LHCN-M2 (cell line): Measurements from ENCODE around the gene CRB2. TPM values are rescaled to one million over a fixed set of nuclear protein-coding genes. Genes with fewer than 3 reads are reported as not detected.

Experiments used
- DNase-seq: peaks from one replicate; pipeline ENCODE4 v3.0.0-alpha.2; 2012; ENCODE audit warnings: low read depth
- total RNA-seq: library from RNA; depleted of rRNA; stranded (reverse); fragments of >200 nt; gene quantifications from 2 replicates; pipeline ENCODE4 v1.2.3, GENCODE V29; 2014

Gene CRB2
- total RNA-seq, 1 experiment from 2014 or later = not detected

GRCh38 chr9:123329329-123329955 lies 26.6 kb upstream of the CRB2 start:
- DNase-seq = peak; percentile 29

GRCh38 chr9:123331346-123332060 lies 24.5 kb upstream of the CRB2 start:
- DNase-seq = no peak

DNA sequence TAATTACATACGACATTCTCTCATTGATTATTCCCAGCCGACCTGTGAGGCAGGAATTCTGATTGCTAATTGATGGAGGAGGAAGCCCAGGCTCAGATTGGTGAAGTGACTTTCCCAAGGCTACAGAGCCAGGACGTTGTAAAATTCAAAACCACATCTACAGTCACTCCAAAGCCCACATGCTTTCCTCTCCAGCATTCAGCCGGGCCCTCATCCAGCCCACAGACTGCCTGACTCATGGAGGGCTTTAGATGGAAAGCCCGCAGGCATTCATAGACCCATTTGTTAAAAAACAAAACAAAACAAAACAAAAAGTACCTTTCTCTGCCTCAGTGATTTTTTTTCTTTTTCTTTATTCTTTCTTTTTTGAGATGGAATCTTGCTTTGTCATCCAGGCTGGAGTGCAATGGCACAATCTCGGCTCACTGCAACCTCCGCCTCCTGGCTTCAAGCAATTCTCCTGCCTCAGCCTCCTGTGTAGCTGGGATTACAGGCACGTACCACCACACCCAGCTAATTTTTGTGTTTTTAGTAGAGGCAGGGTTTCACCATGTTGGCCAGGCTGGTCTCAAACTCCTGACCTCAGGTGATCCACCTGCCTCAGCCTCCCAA lies 22.8 kb upstream of the CRB2 start:
- peak; percentile 43 for DNase-seq

- DNase-seq = no peak
These were observed 21.4 kb upstream of the CRB2 start for GRCh38 chr9:123334639-123335038.

DNA sequence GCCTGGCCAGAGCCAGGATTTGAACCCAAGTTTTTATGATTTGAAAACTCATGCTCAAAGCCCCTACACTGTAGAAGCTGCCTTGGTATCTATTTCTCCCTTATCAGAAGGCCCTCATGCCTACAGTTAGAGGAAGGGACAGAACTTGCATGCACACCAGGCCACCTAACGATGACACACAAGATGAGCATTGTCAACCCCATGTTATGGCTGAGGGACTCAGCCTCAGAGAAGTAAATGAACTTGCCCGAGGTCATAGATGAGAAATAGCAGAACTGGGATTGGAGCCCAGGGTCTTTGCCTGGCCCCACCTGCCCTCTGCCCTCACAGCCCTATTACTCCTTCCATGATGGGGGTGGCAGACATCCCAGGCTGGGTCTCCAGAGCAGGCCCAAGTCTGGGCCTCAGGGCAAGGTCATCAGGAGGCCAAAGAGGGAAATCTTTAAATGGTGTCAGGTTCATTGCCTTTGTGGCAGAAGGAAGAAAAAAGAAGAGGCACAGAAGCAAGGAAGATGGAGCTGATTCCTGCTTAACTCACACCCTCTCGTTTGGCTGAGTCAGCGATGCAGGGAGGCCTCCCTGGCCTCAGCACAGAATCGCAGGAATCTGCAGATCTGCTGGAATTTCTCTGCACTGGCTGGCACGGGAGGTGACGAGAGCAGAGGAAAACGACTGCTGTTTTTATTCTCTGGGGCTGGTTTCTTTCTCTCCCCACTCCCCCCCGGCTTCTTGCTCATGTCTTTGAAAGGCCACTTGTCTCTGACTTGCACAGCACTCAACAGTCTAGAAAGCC lies 20.6 kb upstream of the CRB2 start:
- peak; percentile 34 for DNase-seq

GRCh38 chr9:123335986-123336329 lies 20.0 kb upstream of the CRB2 start:
- DNase-seq = no peak

- DNase-seq = no peak
These were observed 19.5 kb upstream of the CRB2 start for GRCh38 chr9:123336449-123336848.

GRCh38 chr9:123336959-123337358 lies 19.0 kb upstream of the CRB2 start:
- no peak for DNase-seq

GRCh38 chr9:123337971-123338370 lies 18.0 kb upstream of the CRB2 start:
- no peak for DNase-seq

- no peak for DNase-seq
These were observed 17.0 kb upstream of the CRB2 start for GRCh38 chr9:123338710-123339665.

DNA sequence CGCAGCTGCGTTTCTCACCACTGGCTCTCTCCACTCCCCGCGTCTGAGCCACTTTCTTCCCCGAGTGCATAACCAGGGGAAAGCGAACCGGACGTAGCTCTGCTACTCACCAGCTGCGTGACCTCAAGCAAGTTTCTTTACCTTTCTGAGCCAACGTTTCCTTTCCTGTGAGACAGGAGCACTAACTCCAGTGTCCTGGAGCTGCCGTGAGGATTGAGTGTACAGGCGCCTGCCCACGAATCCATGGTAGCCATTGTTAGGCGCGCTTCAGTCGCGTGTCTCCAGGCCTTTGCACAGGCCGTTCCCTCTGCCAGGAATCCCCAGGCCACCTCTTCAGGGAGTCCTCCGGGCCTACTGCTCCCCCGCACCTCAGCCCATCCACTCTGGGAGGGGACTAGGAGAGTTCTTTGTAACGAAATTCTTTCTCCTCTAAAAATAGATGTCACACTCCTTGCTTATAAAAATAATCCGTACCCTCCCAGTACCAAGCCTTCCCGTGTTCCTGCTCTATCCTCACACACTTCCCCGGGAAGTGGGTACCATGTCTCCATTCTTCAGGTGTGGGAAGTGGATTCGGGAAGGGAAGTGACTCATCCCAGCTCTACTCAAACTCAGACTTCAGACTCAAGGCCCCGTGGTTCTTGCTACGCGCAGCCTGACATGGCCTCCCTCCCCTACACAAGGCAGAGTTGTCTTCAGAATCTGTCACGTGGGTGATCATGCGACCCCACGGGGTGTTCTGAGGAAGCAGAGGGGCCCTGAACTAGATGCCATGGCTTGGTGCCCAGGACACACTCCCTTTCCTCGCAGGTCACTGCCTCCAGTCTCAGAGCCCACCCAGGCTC lies 16.1 kb upstream of the CRB2 start:
- no peak for DNase-seq

GRCh38 chr9:123341816-123342215 lies 14.2 kb upstream of the CRB2 start:
- DNase-seq = no peak

DNA sequence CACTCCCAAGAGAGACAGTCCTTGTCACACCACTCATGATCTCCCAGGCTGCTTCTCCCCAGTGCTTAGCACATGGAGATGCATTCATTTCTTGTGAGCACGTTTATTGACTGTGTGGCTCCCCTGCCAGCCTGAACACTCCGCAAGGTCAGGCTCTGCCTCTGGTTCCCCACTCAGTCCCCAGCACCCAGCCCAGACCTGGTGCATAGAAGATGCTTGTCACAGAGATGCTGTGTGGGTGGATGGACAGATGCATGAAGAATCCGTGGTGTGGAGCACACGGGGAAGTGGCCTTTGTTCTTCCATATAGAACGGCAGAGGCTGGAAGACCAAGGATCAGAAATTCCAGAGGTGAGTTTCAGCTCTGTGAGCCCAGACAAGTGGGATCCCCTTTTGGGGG lies 13.8 kb upstream of the CRB2 start:
- no peak for DNase-seq

DNA sequence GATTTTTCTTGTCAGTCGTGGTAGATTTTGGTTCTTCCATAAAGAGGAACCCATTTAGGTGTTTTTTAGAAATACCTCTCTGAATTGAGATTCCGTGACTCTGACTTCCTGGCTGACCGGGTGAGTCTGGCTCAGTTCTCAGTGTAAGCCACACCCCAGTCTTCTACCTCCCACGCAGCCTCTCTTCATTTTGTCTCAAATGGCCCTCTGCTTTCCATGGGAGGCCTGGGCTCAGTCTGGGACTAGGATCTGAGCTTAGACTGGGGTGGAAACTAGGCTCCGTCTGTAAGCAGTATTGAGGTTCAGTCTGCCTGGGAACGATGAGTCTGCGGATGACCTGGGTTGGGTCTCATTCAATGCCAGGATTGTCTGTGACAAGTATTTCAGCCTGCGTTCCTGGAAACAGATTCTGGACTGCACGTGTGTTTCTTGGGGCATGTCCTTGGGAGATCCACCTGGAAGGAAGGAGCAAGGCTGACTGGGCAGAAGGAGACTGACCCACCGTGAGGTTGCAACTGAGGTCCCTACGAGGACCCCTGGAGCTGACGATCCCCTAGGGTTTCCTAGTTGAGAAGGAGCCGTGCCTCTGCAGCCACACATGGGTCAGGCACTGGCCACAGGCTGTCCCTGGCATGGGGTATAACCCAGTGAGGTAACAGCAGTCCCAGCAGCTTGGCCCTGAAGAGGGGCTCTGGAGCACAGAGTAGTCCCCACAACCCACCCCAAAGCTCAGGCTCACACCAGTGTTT lies 12.4 kb upstream of the CRB2 start:
- DNase-seq = no peak

DNA sequence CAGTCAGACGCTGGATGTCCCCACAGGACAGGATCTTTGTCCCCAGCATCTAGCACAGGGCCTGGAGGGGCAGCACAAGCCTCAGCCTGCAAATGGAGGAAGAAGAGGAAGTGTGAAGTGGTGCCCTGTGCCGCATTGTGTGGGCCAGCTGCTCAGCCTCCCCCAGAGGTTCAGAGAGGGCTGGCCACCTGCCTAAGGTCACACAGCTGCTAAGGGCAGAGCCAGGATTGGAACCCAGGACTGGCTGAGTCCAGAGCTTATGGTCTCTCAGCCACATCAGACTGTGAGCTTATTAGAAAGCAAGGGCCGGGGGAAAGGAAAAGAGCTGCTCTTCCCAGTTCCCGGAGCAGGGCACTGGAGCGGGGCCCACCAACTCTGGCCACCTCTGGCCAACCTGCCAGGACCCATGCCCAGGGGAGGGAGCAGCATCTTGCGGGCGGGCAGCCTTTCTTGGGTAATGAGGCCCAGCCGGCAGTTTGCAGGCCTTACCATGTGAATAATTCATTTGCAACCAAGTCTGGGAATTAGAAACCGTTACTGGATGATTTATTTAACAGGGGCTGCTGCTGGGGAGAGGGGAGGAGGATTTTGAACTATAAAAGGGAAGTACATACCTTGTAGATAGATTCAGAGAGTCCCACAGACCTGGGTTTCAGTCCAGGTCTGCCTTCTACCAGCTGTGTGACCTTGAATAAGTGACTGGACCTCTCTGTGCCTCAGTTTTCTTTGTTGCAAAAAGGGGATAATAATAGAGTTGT lies 11.6 kb upstream of the CRB2 start:
- no peak for DNase-seq

DNA sequence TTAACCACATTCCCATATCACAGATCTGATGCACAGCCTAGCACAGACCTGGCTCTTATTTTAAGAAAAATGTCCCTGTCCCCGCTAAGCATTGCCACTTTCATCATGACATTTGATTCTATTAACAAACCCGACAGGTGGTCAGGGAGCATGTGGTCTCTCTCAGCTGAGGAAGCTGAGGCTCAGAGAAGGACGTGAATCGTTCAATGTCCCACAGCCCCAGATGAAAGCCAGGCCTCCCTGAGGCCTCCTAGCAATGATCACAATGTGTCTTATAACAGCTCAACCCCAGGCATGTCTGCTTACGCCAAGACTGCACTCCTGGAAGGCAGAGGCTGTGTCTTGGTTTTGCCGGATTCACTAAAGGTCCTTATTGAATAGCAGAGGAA lies 10.4 kb upstream of the CRB2 start:
- DNase-seq = no peak

GRCh38 chr9:123346026-123346425 lies 10.0 kb upstream of the CRB2 start:
- no peak for DNase-seq

DNA sequence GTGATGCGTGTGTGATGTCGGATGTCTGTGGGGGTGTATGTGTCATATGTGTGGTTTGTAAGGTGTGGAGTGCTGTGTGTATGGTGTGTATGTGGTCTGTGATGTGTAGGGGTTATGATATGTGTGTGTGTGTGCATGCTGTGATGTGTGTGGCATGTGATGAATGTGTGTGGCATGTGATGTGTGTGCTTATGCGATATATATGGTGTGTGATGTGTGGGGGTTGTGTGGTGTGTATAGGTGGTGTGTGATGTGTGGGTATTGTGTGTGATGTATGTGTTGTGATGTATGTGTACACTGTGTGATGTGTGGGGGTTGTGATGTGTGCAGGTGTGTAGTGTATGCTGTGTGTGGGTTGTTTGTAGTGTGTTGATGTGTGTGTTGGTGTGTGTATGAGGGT lies 9.2 kb upstream of the CRB2 start:
- DNase-seq = no peak
